Thymus (tissue), 11 donors: ENCODE results near the gene MYORG. TPM values are rescaled to one million over a fixed set of nuclear protein-coding genes. Genes with fewer than 3 reads are reported as not detected.
"Not testable (repeated sequence)": the region's sequence is repeated elsewhere in the genome, so short reads cannot be mapped to it uniquely, and the experiment has no call there.

Experiments
- DNase-seq, 9 donors: peaks; one replicate each; pipeline ENCODE4 v3.0.0-alpha.2; 2013; ENCODE audit warnings: low spot score in 9 of 9, low read depth in 6 of 9, missing footprints in 1 of 9
- H3K27ac ChIP-seq, 2 donors: one replicate each; pipeline ENCODE4 v1.5.1; 2013; ENCODE audit warnings: control low read depth in 1 of 2, low read depth in 1 of 2, low read length in 1 of 2, mild to moderate bottlenecking in 1 of 2, moderate library complexity in 1 of 2
- H3K27me3 ChIP-seq, 2 donors: one replicate each; pipeline ENCODE4 v1.5.1; 2013; ENCODE audit warnings: low read length in 1 of 2; ENCODE audit not compliant: control insufficient read depth in 2 of 2, insufficient read depth in 1 of 2
- H3K36me3 ChIP-seq, 2 donors: one replicate each; pipeline ENCODE4 v1.5.1; 2013; ENCODE audit warnings: low read length in 1 of 2, mild to moderate bottlenecking in 1 of 2, moderate library complexity in 1 of 2; ENCODE audit not compliant: control insufficient read depth in 2 of 2, insufficient read depth in 2 of 2
- H3K4me1 ChIP-seq, 2 donors: one replicate each; pipeline ENCODE4 v1.5.1; 2013; ENCODE audit warnings: low read length in 2 of 2; ENCODE audit not compliant: control insufficient read depth in 2 of 2, insufficient read depth in 2 of 2
- H3K4me3 ChIP-seq, 2 donors: one replicate each; pipeline ENCODE4 v1.5.1; 2013; ENCODE audit warnings: low read length in 2 of 2, control low read depth in 1 of 2, mild to moderate bottlenecking in 1 of 2
- H3K9me3 ChIP-seq, 2 donors: one replicate each; pipeline ENCODE4 v1.5.1; 2013; ENCODE audit warnings: low read length in 1 of 2, mild to moderate bottlenecking in 1 of 2; ENCODE audit not compliant: control insufficient read depth in 2 of 2, insufficient read depth in 1 of 2
- WGBS: extraction: QIAGEN DNeasy Blood & Tissue Kit; methylation state at CpG from one replicate; pipeline ENCODE4 v1.1.7; 2013; 5-methylcytosine and 5-hydroxymethylcytosine counted together
- polyA plus RNA-seq: library from polyadenylated mRNA; stranded (reverse); fragments of 200-250 nt; gene quantifications from one replicate; pipeline ENCODE4 v1.2.3, GENCODE V29; 2013
- total RNA-seq: library from RNA; stranded (reverse); fragments of 120-200 nt; gene quantifications from one replicate; pipeline ENCODE4 v1.2.4, GENCODE V29; 2013
- donor health status: healthy.

MYORG gene
- total and polyA plus RNA-seq, 2 donors = 0.52 to 1.3 TPM

DNA sequence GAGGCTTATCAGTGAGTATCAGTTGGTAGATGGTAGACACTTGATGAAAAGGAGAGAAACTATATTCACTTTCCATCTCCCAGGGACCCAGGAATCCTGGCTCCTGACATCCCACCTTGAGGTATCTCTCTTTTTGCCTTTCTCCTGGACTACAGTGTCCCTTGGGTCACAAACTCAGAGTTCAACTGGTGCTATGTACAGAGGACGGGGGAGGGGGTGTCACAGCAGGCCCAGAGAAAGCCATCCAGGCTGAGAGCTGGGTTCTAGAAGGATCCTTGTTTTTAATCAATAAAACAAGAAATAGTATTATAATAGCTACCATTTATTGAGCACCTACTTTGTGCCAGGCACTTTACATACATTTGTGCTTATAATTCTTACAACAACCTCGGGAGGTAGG, 10.3 kb downstream of the MYORG start:
- 92% methylated on average over 2 of the region's 2 CpGs for WGBS
- Histone ChIP-seq H3K27me3 (peaks cover 0 to 20% of the 10 kb centered on the region in 2 donors), H3K27ac (no peak overlapping the region), H3K36me3 (no peaks in the 10 kb centered on the region), H3K9me3 (peaks cover 0 to 7% of the 10 kb centered on the region in 2 donors), H3K4me3 (no peak overlapping the region), H3K4me1 (peaks cover 0 to 30% of the 10 kb centered on the region in 2 donors)
- no peak for DNase-seq

DNA sequence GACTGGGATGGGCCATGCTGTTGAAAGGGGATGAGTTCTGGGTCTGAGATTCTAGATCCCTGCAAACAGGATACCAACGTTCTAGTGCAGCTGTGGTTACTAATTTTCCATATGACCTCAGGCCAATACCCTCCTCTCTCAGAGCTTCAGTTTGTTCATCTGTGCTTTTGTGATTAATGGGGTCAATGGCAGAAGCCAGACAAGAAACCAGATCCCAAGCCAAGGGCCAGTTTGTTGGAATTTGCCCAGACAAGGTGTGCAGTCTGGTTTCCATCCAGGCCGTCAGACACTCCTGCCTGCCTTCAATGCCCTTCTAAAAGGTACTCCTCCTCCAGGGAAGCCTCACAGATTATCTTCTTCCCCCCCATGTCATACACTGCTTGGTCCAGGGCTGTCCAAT, 11.4 kb downstream of the MYORG start:
- WGBS = 87% methylated on average over 2 of the region's 2 CpGs
- H3K36me3 ChIP-seq = no peaks in the 10 kb centered on the region
- no peak overlapping the region for H3K27ac ChIP-seq
- H3K4me1 ChIP-seq = peaks cover 0 to 20% of the 10 kb centered on the region in 2 donors
- H3K9me3 ChIP-seq = no peaks in the 10 kb centered on the region
- no peak for DNase-seq
- H3K27me3 ChIP-seq = peaks cover 0 to 9% of the 10 kb centered on the region in 2 donors
- no peak overlapping the region for H3K4me3 ChIP-seq

DNA sequence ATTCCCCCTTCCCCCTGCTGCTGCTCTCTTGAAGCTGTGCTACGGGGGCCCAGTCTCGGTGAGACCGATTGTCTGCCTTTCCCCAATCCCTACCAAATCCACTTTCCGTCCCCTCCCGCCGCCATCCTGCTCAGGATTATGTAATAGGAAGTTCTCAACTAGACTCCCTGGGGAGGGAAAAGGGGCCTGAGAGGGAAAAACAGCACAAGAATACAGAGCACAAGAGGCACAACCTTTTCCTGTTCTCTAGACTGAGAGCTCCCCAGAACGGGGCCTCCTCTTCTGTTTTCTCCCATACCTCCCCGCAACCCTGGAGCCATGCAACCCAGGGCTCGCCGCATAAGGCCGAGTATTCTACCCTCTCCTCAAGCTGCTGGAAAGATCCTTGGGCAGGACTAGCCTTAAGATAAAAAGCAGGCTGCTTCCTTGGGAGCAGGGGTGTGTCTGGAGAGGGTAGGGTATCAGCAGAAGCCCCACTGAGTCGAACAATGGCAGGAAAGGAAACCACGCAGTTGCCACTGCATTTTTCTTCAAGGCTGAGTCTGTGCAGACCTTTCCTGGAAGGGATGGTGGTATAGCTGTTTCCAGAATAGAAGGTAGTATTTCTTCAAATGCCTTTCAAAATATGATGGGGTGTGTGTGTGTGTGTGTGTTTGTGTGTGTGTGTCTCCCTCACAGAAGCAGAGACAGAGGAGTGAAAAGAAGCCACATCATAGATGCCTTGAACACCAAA, 12.9 kb downstream of the MYORG start:
- 67% methylated on average over 13 of the region's 13 CpGs for WGBS

DNA sequence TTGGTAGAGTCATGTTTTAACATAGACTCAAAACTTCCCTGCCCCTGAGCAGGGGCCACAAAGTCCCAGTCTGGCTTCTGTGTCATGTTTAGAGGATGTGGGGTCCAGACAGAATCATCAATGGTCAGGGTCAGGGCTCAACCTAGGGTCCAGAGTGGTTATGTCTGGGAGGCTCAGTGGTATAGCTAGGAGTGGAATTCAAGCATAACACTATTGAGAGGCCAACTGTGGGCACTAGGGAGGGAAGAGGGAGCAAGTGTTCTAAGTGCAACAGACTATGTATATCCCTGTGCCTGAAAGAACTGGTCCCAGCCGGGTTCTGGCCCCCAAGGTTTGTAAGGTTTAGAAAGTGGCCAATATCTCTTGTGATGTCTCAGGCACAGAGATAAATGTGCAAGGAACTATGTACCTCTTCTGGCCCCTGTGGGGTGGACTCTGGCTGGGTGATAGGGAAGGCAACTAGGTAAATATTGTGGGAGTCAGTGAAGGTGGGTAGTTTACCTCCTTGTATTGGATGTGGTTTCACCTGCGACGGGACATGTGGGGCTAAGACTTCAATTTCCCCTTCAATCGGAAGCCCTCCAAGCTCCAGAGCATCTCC, 14.0 kb downstream of the MYORG start:
- no peaks in the 10 kb centered on the region for H3K9me3 ChIP-seq
- H3K27ac ChIP-seq = no peak overlapping the region
- peaks cover 0 to 20% of the 10 kb centered on the region in 2 donors for H3K4me1 ChIP-seq
- H3K27me3 ChIP-seq = no peaks in the 10 kb centered on the region
- no peak for DNase-seq
- no peak overlapping the region for H3K4me3 ChIP-seq
- 98% methylated on average over 4 of the region's 4 CpGs for WGBS
- no peaks in the 10 kb centered on the region for H3K36me3 ChIP-seq

More for the DNA sequence above, 12.9 kb downstream of the MYORG start:
- Histone ChIP-seq H3K9me3 (no peaks in the 10 kb centered on the region), H3K27ac (peak overlapping the region in 1 of 2 donors; percentile 50), H3K4me3 (no peak overlapping the region), H3K4me1 (peaks cover 0 to 20% of the 10 kb centered on the region in 2 donors), H3K27me3 (no peaks in the 10 kb centered on the region), H3K36me3 (no peaks in the 10 kb centered on the region)
- peak in 2 of 9 donors; percentile 21 to 53 for DNase-seq

DNA sequence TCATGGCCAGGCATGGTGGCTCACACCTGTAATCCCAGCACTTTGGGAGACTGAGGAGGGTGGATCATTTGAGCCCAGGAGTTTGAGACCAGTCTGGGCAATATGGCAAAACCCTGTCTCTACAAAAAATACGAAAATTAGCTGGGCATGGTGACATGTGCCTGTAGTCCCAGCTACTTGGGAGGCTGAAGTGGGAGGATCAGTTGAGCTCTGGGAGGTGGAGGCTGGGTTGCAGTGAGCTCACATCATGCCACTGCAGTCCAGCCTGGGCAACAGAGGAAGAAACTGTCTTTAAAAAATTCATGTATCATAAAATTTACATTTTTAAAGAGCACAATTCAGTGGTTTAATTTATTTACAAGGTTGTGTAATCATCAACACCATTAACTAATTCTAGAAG, 23.7 kb downstream of the MYORG start:
- H3K27me3 ChIP-seq, H3K9me3 ChIP-seq, H3K36me3 ChIP-seq, H3K4me3 ChIP-seq, H3K4me1 ChIP-seq, H3K27ac ChIP-seq, DNase-seq: not testable (repeated sequence)
- WGBS = 97% methylated on average over 1 of the region's 1 CpG

DNA sequence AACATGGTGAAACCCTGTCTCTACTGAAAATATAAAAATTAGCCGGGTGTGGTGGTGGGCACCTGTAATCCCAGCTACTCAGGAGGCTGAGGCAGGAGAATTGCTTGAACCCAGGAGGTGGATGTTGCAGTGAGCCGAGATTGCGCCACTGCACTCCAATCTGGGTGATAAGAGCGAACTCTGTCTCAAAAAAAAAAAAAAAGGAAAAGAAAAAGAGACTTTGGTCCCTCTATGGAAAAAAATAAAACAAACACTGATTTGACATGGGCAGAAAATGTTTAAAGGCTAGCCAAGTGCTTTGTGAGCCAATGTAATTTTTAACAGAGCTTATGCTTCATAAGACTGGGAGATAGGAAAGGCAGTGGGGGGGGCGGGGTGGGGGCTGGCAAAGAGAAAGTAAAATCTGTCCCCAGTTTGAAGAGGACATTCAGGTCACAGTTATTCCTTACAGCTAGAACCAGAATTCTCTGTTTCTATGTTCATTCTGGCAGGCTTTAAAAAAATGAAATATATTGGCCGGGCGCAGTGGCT, 24.5 kb downstream of the MYORG start:
- H3K4me3 ChIP-seq, H3K9me3 ChIP-seq, H3K36me3 ChIP-seq, H3K27ac ChIP-seq, H3K4me1 ChIP-seq, H3K27me3 ChIP-seq, DNase-seq: not testable (repeated sequence)
- WGBS = 98% methylated on average over 7 of the region's 7 CpGs

DNA sequence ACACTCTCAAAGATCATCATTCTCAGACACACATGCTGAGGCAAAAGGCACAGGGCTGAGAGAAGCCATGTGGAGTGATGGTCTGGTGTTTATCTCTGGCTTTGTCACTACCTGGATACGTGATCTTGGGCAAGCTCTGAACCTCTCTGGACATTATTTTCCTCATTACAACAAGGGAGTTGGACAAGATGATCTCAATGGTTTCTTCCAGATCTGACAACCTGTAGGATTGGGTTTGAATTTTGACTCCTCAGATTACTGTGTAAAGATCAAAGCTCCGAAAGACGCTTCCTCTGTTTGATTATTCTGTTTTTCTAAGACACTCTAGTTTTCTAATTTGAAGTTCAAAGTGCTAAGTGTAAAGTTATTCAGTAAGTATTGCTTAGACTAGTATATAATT, 27.4 kb downstream of the MYORG start:
- H3K4me1 ChIP-seq = no peaks in the 10 kb centered on the region
- H3K27me3 ChIP-seq = no peaks in the 10 kb centered on the region
- H3K36me3 ChIP-seq = peaks cover 8 to 10% of the 10 kb centered on the region in 2 donors
- no peaks in the 10 kb centered on the region for H3K9me3 ChIP-seq
- WGBS = 98% methylated on average over 3 of the region's 3 CpGs
- H3K4me3 ChIP-seq = no peak overlapping the region
- no peak overlapping the region for H3K27ac ChIP-seq
- no peak for DNase-seq

DNA sequence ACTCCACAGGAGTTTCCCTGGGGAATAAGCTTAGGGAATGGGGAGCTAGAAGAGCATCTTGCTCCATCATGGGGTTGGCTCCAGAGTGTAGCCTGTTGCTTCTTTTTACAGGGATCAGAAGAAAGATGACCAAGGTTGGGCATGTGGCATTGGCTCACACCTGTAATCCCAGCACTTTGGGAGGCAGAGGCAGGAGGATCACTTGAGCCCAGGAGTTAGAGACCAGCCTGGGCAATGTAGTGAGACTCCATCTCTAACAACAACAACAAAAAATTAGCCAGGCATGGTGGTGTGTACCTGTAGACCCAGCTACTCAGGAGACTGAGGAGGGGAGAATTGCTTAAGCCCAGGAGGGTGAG, 28.9 kb downstream of the MYORG start:
- H3K27me3 ChIP-seq = no peaks in the 10 kb centered on the region
- no peaks in the 10 kb centered on the region for H3K4me1 ChIP-seq
- no peaks in the 10 kb centered on the region for H3K9me3 ChIP-seq
- H3K36me3 ChIP-seq = peaks cover 19 to 24% of the 10 kb centered on the region in 2 donors
- no peak overlapping the region for H3K4me3 ChIP-seq
- DNase-seq = no peak
- H3K27ac ChIP-seq = no peak overlapping the region

DNA sequence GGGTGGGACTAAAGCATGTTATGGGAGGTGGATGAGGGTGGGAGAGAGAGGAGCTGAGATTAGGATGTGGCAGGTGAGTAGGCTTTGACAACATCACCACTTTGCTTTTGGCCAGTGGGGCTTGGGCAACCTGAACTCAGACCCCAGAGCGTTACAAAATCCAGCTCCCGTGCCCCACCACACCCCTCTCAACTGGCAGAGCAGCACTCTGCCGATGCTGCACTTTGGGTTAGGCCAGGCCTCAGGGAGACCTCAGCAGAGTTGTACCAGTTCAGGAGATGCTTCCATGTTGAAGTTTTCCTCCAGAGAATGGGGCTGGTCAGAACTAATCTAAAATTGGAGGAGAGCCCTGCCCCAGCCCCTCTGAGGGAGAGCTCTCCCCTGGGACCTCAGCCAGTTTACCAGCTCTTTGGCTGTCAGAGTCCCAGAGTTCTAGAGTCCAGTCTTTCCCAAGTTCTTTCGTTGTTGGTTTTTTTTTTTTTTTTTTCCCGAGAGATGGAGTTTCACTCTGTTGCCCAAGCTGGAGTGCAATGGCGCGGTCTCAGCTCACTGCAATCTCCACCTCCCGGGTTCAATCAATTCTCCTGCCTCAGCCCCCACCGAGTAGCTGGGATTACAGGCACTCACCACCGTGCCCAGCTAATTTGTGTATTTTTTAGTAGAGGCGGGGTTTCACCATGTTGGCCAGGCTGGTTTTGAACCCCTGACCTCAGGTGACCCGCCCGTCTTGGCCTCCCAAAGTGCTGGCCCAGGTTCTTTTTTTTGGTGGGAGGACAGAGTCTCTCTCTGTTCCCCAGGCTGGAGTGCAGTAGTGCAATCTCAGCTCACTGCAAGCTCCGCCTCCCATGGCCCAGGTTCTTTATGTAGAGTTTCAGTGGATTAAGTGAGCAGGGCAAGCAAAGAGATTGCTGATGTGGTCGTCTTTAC, 29.6 kb downstream of the MYORG start:
- H3K9me3 ChIP-seq = no peaks in the 10 kb centered on the region
- H3K27me3 ChIP-seq = no peaks in the 10 kb centered on the region
- no peak for DNase-seq
- peaks cover 23 to 31% of the 10 kb centered on the region in 2 donors for H3K36me3 ChIP-seq
- no peak overlapping the region for H3K4me3 ChIP-seq
- 97% methylated on average over 15 of the region's 15 CpGs for WGBS
- no peaks in the 10 kb centered on the region for H3K4me1 ChIP-seq
- H3K27ac ChIP-seq = no peak overlapping the region
